ENCODE data around the gene TMEM233.

DNA sequence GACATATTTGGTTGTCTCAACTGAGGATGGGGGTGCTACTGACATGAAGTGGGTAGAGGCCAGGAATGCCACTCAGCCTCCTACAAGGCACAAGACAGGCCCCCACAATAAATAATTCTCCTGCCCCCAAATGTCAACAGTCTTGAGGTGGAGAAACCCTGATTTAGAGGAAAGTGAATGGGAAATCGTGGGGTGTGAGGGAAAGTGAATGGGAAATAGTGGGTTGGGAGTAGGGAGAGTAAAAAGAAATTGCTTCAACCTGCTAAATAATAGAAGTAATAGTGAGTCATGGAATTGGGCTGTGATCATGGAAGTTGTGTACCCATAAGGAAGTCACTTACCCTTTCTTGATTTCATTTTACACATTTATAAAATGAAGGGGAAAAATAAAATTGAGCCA, 16.7 kb upstream of the TMEM233 start:
- TF ChIP-seq, protein P1, sequence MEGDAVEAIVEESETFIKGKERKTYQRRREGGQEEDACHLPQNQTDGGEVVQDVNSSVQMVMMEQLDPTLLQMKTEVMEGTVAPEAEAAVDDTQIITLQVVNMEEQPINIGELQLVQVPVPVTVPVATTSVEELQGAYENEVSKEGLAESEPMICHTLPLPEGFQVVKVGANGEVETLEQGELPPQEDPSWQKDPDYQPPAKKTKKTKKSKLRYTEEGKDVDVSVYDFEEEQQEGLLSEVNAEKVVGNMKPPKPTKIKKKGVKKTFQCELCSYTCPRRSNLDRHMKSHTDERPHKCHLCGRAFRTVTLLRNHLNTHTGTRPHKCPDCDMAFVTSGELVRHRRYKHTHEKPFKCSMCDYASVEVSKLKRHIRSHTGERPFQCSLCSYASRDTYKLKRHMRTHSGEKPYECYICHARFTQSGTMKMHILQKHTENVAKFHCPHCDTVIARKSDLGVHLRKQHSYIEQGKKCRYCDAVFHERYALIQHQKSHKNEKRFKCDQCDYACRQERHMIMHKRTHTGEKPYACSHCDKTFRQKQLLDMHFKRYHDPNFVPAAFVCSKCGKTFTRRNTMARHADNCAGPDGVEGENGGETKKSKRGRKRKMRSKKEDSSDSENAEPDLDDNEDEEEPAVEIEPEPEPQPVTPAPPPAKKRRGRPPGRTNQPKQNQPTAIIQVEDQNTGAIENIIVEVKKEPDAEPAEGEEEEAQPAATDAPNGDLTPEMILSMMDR (IDR thresholded peaks at IDR 0.05) = no peak
- TF ChIP-seq POLR2A (IDR thresholded peaks at IDR 0.05; ENCODE audit: low read depth) (no peak), EP300 (IDR thresholded peaks at IDR 0.05) (no peak), POLR2AphosphoS5 (IDR thresholded peaks at IDR 0.05) (no peak)
